ENCODE measurements around the gene SRPK3.

The SRPK3 gene

DNA sequence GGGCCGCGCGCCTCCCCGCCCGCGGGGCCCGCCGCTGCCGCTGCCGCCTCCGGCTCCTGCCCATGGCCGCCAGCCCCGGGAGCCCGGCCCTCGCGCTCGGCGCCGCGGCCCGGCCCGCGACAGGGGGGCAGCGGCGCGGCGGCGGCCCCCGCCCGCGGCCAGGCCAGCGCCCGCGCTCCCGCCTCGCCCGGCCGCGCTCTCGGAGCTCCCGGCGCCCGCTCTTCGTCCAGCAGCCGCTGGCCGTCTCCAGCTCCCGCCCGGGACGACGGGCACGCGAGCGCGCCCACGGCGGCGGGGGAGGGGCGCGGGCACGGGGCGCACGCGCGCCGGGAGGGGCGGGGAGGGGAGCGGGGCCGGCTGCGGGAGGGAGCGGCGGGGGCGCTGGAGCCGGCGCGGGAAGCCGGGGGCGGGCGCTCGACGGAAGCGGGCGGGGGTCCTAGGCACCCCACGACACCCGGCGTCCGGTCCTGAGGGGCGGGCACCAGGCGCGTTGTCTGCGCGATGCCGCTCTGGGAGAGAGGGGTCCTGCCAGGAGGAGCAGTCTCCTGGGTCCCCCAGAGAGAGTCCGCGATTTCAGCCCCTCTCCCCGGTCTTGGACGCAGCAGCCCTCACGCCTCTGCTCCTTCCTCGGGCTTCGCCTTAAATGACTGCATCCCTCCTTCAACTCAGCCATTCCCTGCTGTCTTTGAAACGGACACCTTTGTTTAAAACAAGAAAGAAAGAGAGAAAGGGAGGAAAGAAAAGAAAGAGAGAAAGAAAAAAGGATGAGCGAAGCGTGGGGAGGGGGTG is 50.0 kb downstream of the SRPK3 start:
- DNase-seq (ENCODE audit: low read depth in 2 of 2): no peak

DNA sequence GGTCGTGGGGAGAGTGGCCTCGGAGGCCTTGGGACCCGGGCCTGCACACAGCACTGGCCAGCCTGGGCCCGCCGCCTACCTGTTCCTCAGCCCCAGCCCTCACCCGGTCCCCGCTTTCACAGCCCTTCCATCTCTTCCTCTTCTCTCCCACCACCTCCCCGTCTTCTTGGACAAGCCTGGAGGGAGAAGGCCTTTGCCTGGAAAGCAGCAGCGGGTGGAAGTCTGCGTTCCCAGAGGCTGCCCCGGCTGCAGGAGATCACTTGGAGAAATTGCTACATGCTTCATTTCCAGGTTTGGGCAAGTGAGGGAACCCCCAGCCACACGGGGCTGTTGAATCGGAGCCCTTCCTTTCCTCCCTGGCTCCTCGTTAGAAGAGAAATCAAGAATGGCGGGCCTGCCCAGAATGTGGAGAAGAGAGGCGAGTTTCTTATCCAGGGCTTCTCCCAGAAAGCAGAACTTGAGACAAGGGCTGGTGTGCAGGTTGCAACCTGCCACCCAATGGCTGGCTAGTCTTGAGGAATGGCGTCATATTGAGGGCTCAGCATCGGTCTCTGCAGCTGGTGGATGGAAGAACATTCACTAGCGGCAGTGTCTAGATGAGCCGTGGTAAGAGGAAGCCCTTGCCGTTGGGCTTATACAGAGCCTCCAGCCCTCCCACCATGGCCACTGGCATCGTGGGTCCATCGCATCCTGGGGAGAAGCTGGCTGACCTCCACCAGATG is 50.7 kb downstream of the SRPK3 start:
- DNase-seq (ENCODE audit: low read depth in 2 of 2): no peak

GRCh38 chrX:153832728-153833127 is 51.9 kb downstream of the SRPK3 start:
- DNase-seq (ENCODE audit: low read depth in 2 of 2): no peak

All from activated CD4-positive, alpha-beta T cell treated with anti-CD3 and anti-CD28 coated beads for 24 hours (primary cell).